ENCODE measurements around the gene NTM. TPM values are rescaled to one million over a fixed set of nuclear protein-coding genes. Genes with fewer than 3 reads are reported as not detected.

Gene NTM
- total RNA-seq, 1 experiment from 2014 or later, result 16.4 TPM

- DNase-seq (ENCODE audit: low spot score), result no peak
These were observed 731 bp downstream of the NTM start for GRCh38 chr11:131370901-131371790.

DNA sequence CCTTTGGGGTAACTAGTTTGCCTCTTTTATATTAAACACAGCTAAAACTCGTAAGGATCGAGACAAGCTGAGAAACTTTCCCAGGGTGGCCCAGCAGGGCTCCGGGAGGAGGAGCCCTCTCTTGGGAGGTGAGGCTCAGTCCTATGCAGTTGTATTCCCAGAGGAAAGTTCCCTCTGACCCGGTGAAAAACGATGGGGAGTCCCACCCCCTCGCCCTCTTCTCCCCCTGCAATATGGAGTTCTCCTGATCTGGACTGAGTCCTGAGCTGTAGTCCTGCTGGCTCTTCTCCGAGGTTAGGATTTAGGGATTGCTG lies 1.3 kb downstream of the NTM start:
- DNase-seq (ENCODE audit: low spot score) (no peak), ATAC-seq (no peak)
- H3K36me3 Mint-ChIP-seq, result no peaks in the 10 kb centered on the region; the same call in 1 of the 2 replicates
- peaks cover 27% of the 10 kb centered on the region for H3K4me1 Mint-ChIP-seq
- peaks cover 4% of the 10 kb centered on the region; the same call in 1 of the 2 replicates for H3K27me3 Mint-ChIP-seq (ENCODE audit: low read depth)
- ChIA-PET CTCF (interaction anchor here (1.2 kb wide), 1 partner anchor 208 kb away, joined by 3 read pairs; no protein-coding TSS in a partner anchor), POLR2A (no interaction called here)
- peaks cover 3% of the 10 kb centered on the region; the same call in 1 of the 2 replicates for H3K9me3 Mint-ChIP-seq
- no peak overlapping the region for H3K27ac Mint-ChIP-seq
- no peak overlapping the region for H3K4me3 Mint-ChIP-seq
- TF ChIP-seq ZBTB21 (CRISPR knock-in tag; IDR thresholded peaks at IDR 0.05; ENCODE audit: borderline replicate concordance), result no peak
- TF ChIP-seq MYBL2 (CRISPR knock-in tag; IDR thresholded peaks at IDR 0.05), result no peak
- TF ChIP-seq, protein P1, sequence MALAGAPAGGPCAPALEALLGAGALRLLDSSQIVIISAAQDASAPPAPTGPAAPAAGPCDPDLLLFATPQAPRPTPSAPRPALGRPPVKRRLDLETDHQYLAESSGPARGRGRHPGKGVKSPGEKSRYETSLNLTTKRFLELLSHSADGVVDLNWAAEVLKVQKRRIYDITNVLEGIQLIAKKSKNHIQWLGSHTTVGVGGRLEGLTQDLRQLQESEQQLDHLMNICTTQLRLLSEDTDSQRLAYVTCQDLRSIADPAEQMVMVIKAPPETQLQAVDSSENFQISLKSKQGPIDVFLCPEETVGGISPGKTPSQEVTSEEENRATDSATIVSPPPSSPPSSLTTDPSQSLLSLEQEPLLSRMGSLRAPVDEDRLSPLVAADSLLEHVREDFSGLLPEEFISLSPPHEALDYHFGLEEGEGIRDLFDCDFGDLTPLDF (CRISPR knock-in tag; IDR thresholded peaks at IDR 0.05), result no peak
- no peak for TF ChIP-seq ETV6 (CRISPR knock-in tag; IDR thresholded peaks at IDR 0.05)
- TF ChIP-seq RORB (CRISPR knock-in tag; IDR thresholded peaks at IDR 0.05), result no peak
- TF ChIP-seq GRHL2 (CRISPR knock-in tag; IDR thresholded peaks at IDR 0.05; ENCODE audit: insufficient replicate concordance, severe bottlenecking), result no peak
- TF ChIP-seq, protein P2, sequence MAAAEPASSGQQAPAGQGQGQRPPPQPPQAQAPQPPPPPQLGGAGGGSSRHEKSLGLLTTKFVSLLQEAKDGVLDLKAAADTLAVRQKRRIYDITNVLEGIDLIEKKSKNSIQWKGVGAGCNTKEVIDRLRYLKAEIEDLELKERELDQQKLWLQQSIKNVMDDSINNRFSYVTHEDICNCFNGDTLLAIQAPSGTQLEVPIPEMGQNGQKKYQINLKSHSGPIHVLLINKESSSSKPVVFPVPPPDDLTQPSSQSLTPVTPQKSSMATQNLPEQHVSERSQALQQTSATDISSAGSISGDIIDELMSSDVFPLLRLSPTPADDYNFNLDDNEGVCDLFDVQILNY (CRISPR knock-in tag; IDR thresholded peaks at IDR 0.05), result no peak
- TF ChIP-seq NR2C2 (CRISPR knock-in tag; IDR thresholded peaks at IDR 0.05), result no peak
- no peak for TF ChIP-seq ZNF232 (CRISPR knock-in tag; IDR thresholded peaks at IDR 0.05)
- TF ChIP-seq SMAD4 (CRISPR knock-in tag; IDR thresholded peaks at IDR 0.05), result no peak
- no peak for TF ChIP-seq ZNF219 (CRISPR knock-in tag; IDR thresholded peaks at IDR 0.05; ENCODE audit: borderline replicate concordance)
- TF ChIP-seq KAT7 (CRISPR knock-in tag; IDR thresholded peaks at IDR 0.05; ENCODE audit: borderline replicate concordance), result no peak
- TF ChIP-seq TEAD4 (CRISPR knock-in tag; IDR thresholded peaks at IDR 0.05), result no peak
- no peak for TF ChIP-seq CREB1 (CRISPR knock-in tag; IDR thresholded peaks at IDR 0.05)
- TF ChIP-seq FOXJ3 (CRISPR knock-in tag; IDR thresholded peaks at IDR 0.05; ENCODE audit: borderline replicate concordance), result no peak
- TF ChIP-seq CTCF (IDR thresholded peaks at IDR 0.05), result no peak

More at GRCh38 chr11:131370901-131371790, 731 bp downstream of the NTM start:
- peak; percentile 8; the same call in 1 of the 2 replicates for ATAC-seq
- Mint-ChIP-seq H3K4me1 (peaks cover 21% of the 10 kb centered on the region), H3K36me3 (no peaks in the 10 kb centered on the region; the same call in 1 of the 2 replicates), H3K4me3 (no peak overlapping the region), H3K9me3 (peaks cover 3% of the 10 kb centered on the region; the same call in 1 of the 2 replicates), H3K27ac (no peak overlapping the region), H3K27me3 (ENCODE audit: low read depth) (peaks cover 4% of the 10 kb centered on the region; the same call in 1 of the 2 replicates)
- POLR2A ChIA-PET, result no interaction called here
- CTCF ChIA-PET, result interaction anchor here (1.1 to 1.2 kb wide), 2 partner anchors 21 to 209 kb away, joined by 3 to 4 read pairs; no protein-coding TSS in a partner anchor
- TF ChIP-seq PREB (CRISPR knock-in tag; IDR thresholded peaks at IDR 0.05; ENCODE audit: borderline replicate concordance) (no peak), JAZF1 (CRISPR knock-in tag; IDR thresholded peaks at IDR 0.05) (no peak), OVOL2 (CRISPR knock-in tag; IDR thresholded peaks at IDR 0.05; ENCODE audit: borderline replicate concordance) (no peak), MYBL2 (CRISPR knock-in tag; IDR thresholded peaks at IDR 0.05) (no peak), CTCF (IDR thresholded peaks at IDR 0.05) (no peak)
- TF ChIP-seq, protein P1 (CRISPR knock-in tag; IDR thresholded peaks at IDR 0.05), result no peak
- TF ChIP-seq, protein P3, sequence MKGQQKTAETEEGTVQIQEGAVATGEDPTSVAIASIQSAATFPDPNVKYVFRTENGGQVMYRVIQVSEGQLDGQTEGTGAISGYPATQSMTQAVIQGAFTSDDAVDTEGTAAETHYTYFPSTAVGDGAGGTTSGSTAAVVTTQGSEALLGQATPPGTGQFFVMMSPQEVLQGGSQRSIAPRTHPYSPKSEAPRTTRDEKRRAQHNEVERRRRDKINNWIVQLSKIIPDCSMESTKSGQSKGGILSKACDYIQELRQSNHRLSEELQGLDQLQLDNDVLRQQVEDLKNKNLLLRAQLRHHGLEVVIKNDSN (CRISPR knock-in tag; IDR thresholded peaks at IDR 0.05), result no peak
